Keratinocyte (primary cell): ENCODE results near the gene OSBPL1A. TPM values are rescaled to one million over a fixed set of nuclear protein-coding genes. Genes with fewer than 3 reads are reported as not detected.

ENCODE experiments used
- DNase-seq: peaks from one replicate; pipeline ENCODE4 v3.0.0-alpha.2; 2011; ENCODE audit warnings: low read depth, missing footprints, low spot score
- FAIRE-seq: peaks from 2 replicates; lab custom pipeline; 2011; peaks lifted over from hg19 to GRCh38; lab: Jason Lieb, UNC
- H2AFZ ChIP-seq: 2 replicates; pipeline ENCODE4 v1.6.0; 2012; ENCODE audit warnings: low read length, control low read depth, inconsistent platforms; ENCODE audit not compliant: control insufficient read depth
- H3K27ac ChIP-seq: 2 replicates; pipeline ENCODE4 v1.5.1; 2011; ENCODE audit warnings: low read length; ENCODE audit not compliant: control insufficient read depth, insufficient read depth
- H3K27me3 ChIP-seq: 3 replicates; pipeline ENCODE4 v1.6.0; 2011; ENCODE audit warnings: low read length; ENCODE audit not compliant: control insufficient read depth, insufficient read depth; ENCODE audit errors: extremely low read depth
- H3K36me3 ChIP-seq, 2 experiments: 2 replicates in 1 of 2; 3 replicates in 1 of 2; pipeline ENCODE4 v1.5.1; 2011; ENCODE audit warnings: low read length in 2 of 2, mild to moderate bottlenecking in 1 of 2; ENCODE audit not compliant: control insufficient read depth in 2 of 2, insufficient read depth in 2 of 2; ENCODE audit errors: extremely low read depth in 1 of 2
- H3K4me1 ChIP-seq: 3 replicates; pipeline ENCODE4 v1.5.1; 2011; ENCODE audit warnings: low read length; ENCODE audit not compliant: control insufficient read depth, insufficient read depth; ENCODE audit errors: extremely low read depth
- H3K4me2 ChIP-seq: 3 replicates; pipeline ENCODE4 v1.6.0; 2011; ENCODE audit warnings: low read depth, low read length; ENCODE audit not compliant: control insufficient read depth, insufficient read depth; ENCODE audit errors: extremely low read depth
- H3K4me3 ChIP-seq, 3 experiments: fragments of 200-600 bp in 1 of 3; sonication (generic) in 1 of 3; 2 replicates in 2 of 3; 3 replicates in 1 of 3; pipeline ENCODE4 v1.5.1; 2011 to 2016; ENCODE audit warnings: low read length in 3 of 3, mild to moderate bottlenecking in 3 of 3, control low read depth in 2 of 3, inconsistent platforms in 1 of 3, low read depth in 1 of 3, mixed read lengths in 1 of 3, mixed run types in 1 of 3, moderate library complexity in 1 of 3; ENCODE audit not compliant: control insufficient read depth in 2 of 3, insufficient read depth in 2 of 3; ENCODE audit errors: extremely low read depth in 1 of 3
- H3K79me2 ChIP-seq: 2 replicates; pipeline ENCODE4 v1.6.0; 2012; ENCODE audit warnings: low read length; ENCODE audit not compliant: control insufficient read depth, insufficient read depth
- H3K9ac ChIP-seq: 3 replicates; pipeline ENCODE4 v1.6.0; 2011; ENCODE audit warnings: low read length; ENCODE audit not compliant: control insufficient read depth, insufficient read depth; ENCODE audit errors: extremely low read depth
- H3K9me1 ChIP-seq: 3 replicates; pipeline ENCODE4 v1.6.0; 2011; ENCODE audit warnings: low read length; ENCODE audit not compliant: control insufficient read depth, insufficient read depth; ENCODE audit errors: extremely low read depth
- H3K9me3 ChIP-seq: 2 replicates; pipeline ENCODE4 v1.5.1; 2012; ENCODE audit warnings: low read depth, low read length; ENCODE audit not compliant: control insufficient read depth
- H4K20me1 ChIP-seq: 3 replicates; pipeline ENCODE4 v1.6.0; 2011; ENCODE audit warnings: low read length; ENCODE audit not compliant: control insufficient read depth, insufficient read depth; ENCODE audit errors: extremely low read depth
- CTCF ChIP-seq, 3 experiments: IDR thresholded peaks in 1 of 3; conservative IDR thresholded peaks in 1 of 3; optimal IDR thresholded peaks in 1 of 3; 2 replicates in 2 of 3; 3 replicates in 1 of 3; pipeline versions ENCODE3 to v1.5.1; 2011; ENCODE audit warnings: low read length in 3 of 3, mild to moderate bottlenecking in 3 of 3, moderate library complexity in 2 of 3, control low read depth in 1 of 3, inconsistent platforms in 1 of 3; ENCODE audit not compliant: insufficient read depth in 2 of 3; ENCODE audit errors: extremely low read depth in 1 of 3
- EZH2 ChIP-seq: IDR thresholded peaks from one replicate; pipeline ENCODE4 v1.6.1; 2012; ENCODE audit warnings: inconsistent platforms, mild to moderate bottlenecking, low read length, moderate library complexity
- dilution Hi-C: fragments of 300-500 bp; cut with MboI; formaldehyde crosslinking; loops from one replicate; pipeline ENCODE4 v1.7.0; 2020; ENCODE audit warnings: low sequenced_read_pairs; ENCODE audit not compliant: extremely low pct_ligation_motif_present
- polyA plus RNA-seq, 5 experiments: library from polyadenylated mRNA; depleted of rRNA in 3 of 5; stranded (reverse) in 3 of 5; stranded (forward) in 1 of 5; unstranded in 1 of 5; fragments of >200 nt; gene quantifications; 1 replicate in 1 of 5; 2 replicates in 3 of 5; 3 replicates in 1 of 5; pipeline versions ENCODE4 v1.2.1 to v1.2.3, GENCODE V29; 2011 to 2012; ENCODE audit warnings: missing spikeins in 2 of 5, low read depth in 1 of 5, low replicate concordance in 1 of 5

OSBPL1A gene
- polyA plus RNA-seq, 1 donor (not counting 4 experiments of a cell fraction or from before 2014, with no cell fraction given) = 17.7 TPM

DNA sequence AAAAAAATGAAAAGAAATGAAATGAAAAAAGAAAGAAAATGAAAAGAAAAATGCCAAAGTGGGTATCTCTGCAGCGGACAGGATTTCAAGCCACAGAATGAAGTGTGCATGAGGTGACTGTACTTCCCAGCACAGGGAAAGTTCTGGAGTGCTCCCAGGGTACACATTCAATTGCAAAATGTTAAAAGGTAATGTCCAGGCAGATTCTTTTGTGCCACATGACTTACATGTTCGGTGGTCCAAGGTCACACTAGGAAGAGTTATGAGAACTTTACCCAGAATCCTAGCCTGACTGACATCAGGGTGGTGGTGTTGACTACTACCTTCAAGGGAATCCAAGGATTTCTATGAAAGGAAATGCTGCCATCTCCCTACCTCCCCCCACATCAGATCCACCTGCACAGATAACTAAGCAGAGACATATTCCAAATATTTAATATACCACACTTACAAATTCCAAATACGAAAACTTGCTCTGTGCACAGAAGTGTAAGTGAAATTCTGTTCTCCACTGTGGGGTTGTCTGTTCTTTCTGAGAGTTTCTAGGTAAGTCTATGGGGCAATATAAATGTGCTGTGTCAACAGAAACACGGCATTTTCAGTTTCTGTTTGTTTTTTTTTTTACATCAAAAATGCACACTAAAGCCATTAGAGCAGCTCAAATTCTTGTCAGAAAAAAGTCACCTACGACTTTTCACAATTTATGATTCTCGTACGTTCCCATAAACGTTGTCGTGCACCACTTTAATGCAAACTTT is 202.1 kb downstream of the OSBPL1A start:
- H4K20me1 ChIP-seq = no peaks in the 10 kb centered on the region
- no peaks in the 10 kb centered on the region for H3K79me2 ChIP-seq
- no peaks in the 10 kb centered on the region for H3K27me3 ChIP-seq
- TF ChIP-seq CTCF (optimal IDR thresholded peaks at IDR 0.05 in 1 of 3, IDR thresholded peaks at IDR 0.05 in 1 of 3, conservative IDR thresholded peaks at IDR 0.05 in 1 of 3; ENCODE audit: extremely low read depth in 1 of 3, insufficient read depth in 2 of 3, low read length in 3 of 3) = no peak
- TF ChIP-seq EZH2 = no peak
- H3K27ac ChIP-seq = no peak overlapping the region
- no peak overlapping the region for H2AFZ ChIP-seq
- peaks cover 12% of the 10 kb centered on the region for H3K4me1 ChIP-seq
- no peak overlapping the region for H3K4me2 ChIP-seq
- no peak for DNase-seq
- H3K9me3 ChIP-seq = no peaks in the 10 kb centered on the region
- H3K36me3 ChIP-seq = peaks cover 0 to 3% of the 10 kb centered on the region in 2 experiments
- H3K9ac ChIP-seq = no peak overlapping the region
- FAIRE-seq = no peak
- H3K4me3 ChIP-seq = no peak overlapping the region
- dilution Hi-C loops = no loop called here
- H3K9me1 ChIP-seq = no peaks in the 10 kb centered on the region

- Histone ChIP-seq H4K20me1 (no peaks in the 10 kb centered on the region), H3K27ac (peak overlapping the region; percentile 47), H3K4me1 (peaks cover 15% of the 10 kb centered on the region), H3K36me3 (peaks cover 0 to 3% of the 10 kb centered on the region in 2 experiments), H3K4me3 (no peak overlapping the region), H3K79me2 (no peaks in the 10 kb centered on the region), H3K9ac (no peak overlapping the region), H3K4me2 (peak overlapping the region; percentile 49), H3K9me1 (no peaks in the 10 kb centered on the region), H3K27me3 (no peaks in the 10 kb centered on the region), H2AFZ (peak overlapping the region; percentile 36), H3K9me3 (no peaks in the 10 kb centered on the region)
- dilution Hi-C loops = no loop called here
- DNase-seq (no peak), FAIRE-seq (peak; percentile 76)
- TF ChIP-seq EZH2 (no peak), CTCF (optimal IDR thresholded peaks at IDR 0.05 in 1 of 3, IDR thresholded peaks at IDR 0.05 in 1 of 3, conservative IDR thresholded peaks at IDR 0.05 in 1 of 3; ENCODE audit: extremely low read depth in 1 of 3, insufficient read depth in 2 of 3, low read length in 3 of 3) (no peak)
Observed at GRCh38 chr18:24190590-24190989, 207.0 kb downstream of the OSBPL1A start.
